GM12891 (cell line): ENCODE measurements around the gene LYPLAL1.

Experiments used
- PAX5 ChIP-seq: IDR thresholded peaks from 2 replicates; pipeline ENCODE4 v1.6.1; 2011; ENCODE audit warnings: low read length, moderate library complexity, mild to moderate bottlenecking; ENCODE audit not compliant: insufficient read depth, severe bottlenecking
- POLR2A ChIP-seq: IDR thresholded peaks from 2 replicates; pipeline ENCODE4 v1.6.1; 2011; ENCODE audit warnings: low read depth, low read length, control low read depth
- POLR2AphosphoS5 ChIP-seq: IDR thresholded peaks from 2 replicates; pipeline ENCODE4 v1.6.1; 2011; ENCODE audit warnings: low read depth, low read length, control low read depth
- SPI1 ChIP-seq: IDR thresholded peaks from 2 replicates; pipeline ENCODE4 v1.6.1; 2011; ENCODE audit warnings: low read depth, low read length, control low read depth
- TAF1 ChIP-seq: IDR thresholded peaks from 2 replicates; pipeline ENCODE4 v1.6.1; 2011; ENCODE audit warnings: low read depth, low read length, control low read depth

- TF ChIP-seq SPI1 (no peak), POLR2AphosphoS5 (no peak), TAF1 (no peak), POLR2A (no peak), PAX5 (no peak)
These were observed 47.3 kb upstream of the LYPLAL1 start for GRCh38 chr1:219126377-219126776.
